ENCODE measurements around the gene ROR2. TPM values are rescaled to one million over a fixed set of nuclear protein-coding genes. Genes with fewer than 3 reads are reported as not detected.
"Not testable (repeated sequence)": the region's sequence is repeated elsewhere in the genome, so short reads cannot be mapped to it uniquely, and the experiment has no call there.

The ROR2 gene
- total RNA-seq, 1 donor from 2014 or later, result 0.18 TPM

- intact Hi-C loops (cut with micrococcal nuclease), result no loop called here
These were observed 295.5 kb downstream of the ROR2 start for GRCh38 chr9:91654527-91654926.

GRCh38 chr9:91647371-91647770 is 302.7 kb downstream of the ROR2 start:
- intact Hi-C loops (cut with micrococcal nuclease), result no loop called here

GRCh38 chr9:91646702-91647101 is 303.3 kb downstream of the ROR2 start:
- intact Hi-C loops (cut with micrococcal nuclease), result no loop called here

GRCh38 chr9:91644433-91644832 is 305.6 kb downstream of the ROR2 start:
- intact Hi-C loops (cut with micrococcal nuclease), result no loop called here

- intact Hi-C loops (cut with micrococcal nuclease), result no loop called here
These were observed 306.4 kb downstream of the ROR2 start for GRCh38 chr9:91643481-91644077.

GRCh38 chr9:91642771-91643170 is 307.3 kb downstream of the ROR2 start:
- intact Hi-C loops (cut with micrococcal nuclease), result no loop called here

GRCh38 chr9:91640428-91640827 is 309.6 kb downstream of the ROR2 start:
- intact Hi-C loops (cut with micrococcal nuclease), result no loop called here

- intact Hi-C loops (cut with micrococcal nuclease), result no loop called here
These were observed 311.0 kb downstream of the ROR2 start for GRCh38 chr9:91639054-91639453.

GRCh38 chr9:91634832-91635231 is 315.2 kb downstream of the ROR2 start:
- intact Hi-C loops (cut with micrococcal nuclease), result not testable (repeated sequence)

- intact Hi-C loops (cut with micrococcal nuclease), result loop anchor here (2.0 kb wide), 1 partner anchor 61 kb away; no protein-coding TSS in a partner anchor
These were observed 320.3 kb downstream of the ROR2 start for GRCh38 chr9:91629718-91630117.

- intact Hi-C loops (cut with micrococcal nuclease), result no loop called here
These were observed 321.1 kb downstream of the ROR2 start for GRCh38 chr9:91628892-91629291.

- intact Hi-C loops (cut with micrococcal nuclease), result no loop called here
These were observed 324.7 kb downstream of the ROR2 start for GRCh38 chr9:91625331-91625730.

GRCh38 chr9:91623004-91623403 is 327.0 kb downstream of the ROR2 start:
- intact Hi-C loops (cut with micrococcal nuclease), result no loop called here

GRCh38 chr9:91622121-91622520 is 327.9 kb downstream of the ROR2 start:
- intact Hi-C loops (cut with micrococcal nuclease), result not testable (repeated sequence)

- intact Hi-C loops (cut with micrococcal nuclease), result not testable (repeated sequence)
These were observed 336.0 kb downstream of the ROR2 start for GRCh38 chr9:91614044-91614443.

GRCh38 chr9:91611582-91611981 is 338.4 kb downstream of the ROR2 start:
- intact Hi-C loops (cut with micrococcal nuclease), result no loop called here

GRCh38 chr9:91606255-91606995 is 343.6 kb downstream of the ROR2 start:
- intact Hi-C loops (cut with micrococcal nuclease), result no loop called here

GRCh38 chr9:91604451-91605179 is 345.4 kb downstream of the ROR2 start:
- intact Hi-C loops (cut with micrococcal nuclease), result no loop called here

GRCh38 chr9:91603932-91604331 is 346.1 kb downstream of the ROR2 start:
- intact Hi-C loops (cut with micrococcal nuclease), result no loop called here

- intact Hi-C loops (cut with micrococcal nuclease), result no loop called here
These were observed 350.5 kb downstream of the ROR2 start for GRCh38 chr9:91599564-91599963.

- intact Hi-C loops (cut with micrococcal nuclease), result no loop called here
These were observed 358.4 kb downstream of the ROR2 start for GRCh38 chr9:91591627-91592026.

GRCh38 chr9:91589101-91589553 is 360.9 kb downstream of the ROR2 start:
- intact Hi-C loops (cut with micrococcal nuclease), result no loop called here

All from T-helper 2 cell treated with Interferon-gamma antibody and Interleukin-4, amounts not matched to agents 100 ng/mL and 5 ng/mL, for 36 hours (primary cell).